A549 (cell line): ENCODE data around the gene SFRP2. TPM values are rescaled to one million over a fixed set of nuclear protein-coding genes. Genes with fewer than 3 reads are reported as not detected.

ENCODE experiments used
- ATAC-seq, 2 experiments: fragments of 200-7000 bp in 1 of 2; fragments of >200 bp in 1 of 2; cut with Nextera tagmentation in 1 of 2; cut with Tn5 transposase in 1 of 2; 3 replicates each; pipeline versions ENCODE4 v1.8.0 to v1.9.1; 2018 to 2020; ENCODE audit warnings: mild to moderate bottlenecking in 1 of 2, moderate library complexity in 1 of 2
- CTCF ChIA-PET: fragments of 300-600 bp; sonication (Branson Sonifier 250); formaldehyde crosslinking; extraction: SDS; loops from one replicate; lab custom pipeline; 2021; ENCODE audit warnings: antibody characterized with exemption, inconsistent platforms; lab: Yijun Ruan, JAX
- POLR2A ChIA-PET: fragments of 350-600 bp; formaldehyde crosslinking; extraction: SDS; loops from one replicate; lab custom pipeline; 2021; ENCODE audit warnings: antibody characterized with exemption, inconsistent platforms; lab: Yijun Ruan, JAX
- DNase-seq, 2 experiments: peaks; one replicate each; pipeline versions ENCODE4 v3.0.0 to v3.0.0-alpha.2; 2011 to 2016; ENCODE audit warnings: low read depth in 1 of 2, low spot score in 1 of 2
- FAIRE-seq: peaks from 2 replicates; lab custom pipeline; 2011; peaks lifted over from hg19 to GRCh38; lab: Jason Lieb, UNC
- H3K27ac ChIP-seq, 2 experiments: fragments of >200 bp; sonication (Bioruptor Twin); formaldehyde crosslinking; 3 replicates each; pipeline ENCODE4 v1.5.1; 2016 to 2017
- H3K4me1 ChIP-seq: fragments of >200 bp; sonication (Bioruptor Twin); formaldehyde crosslinking; 3 replicates; pipeline ENCODE4 v1.6.1; 2016
- H3K4me2 ChIP-seq: fragments of >200 bp; sonication (Bioruptor Twin); formaldehyde crosslinking; 3 replicates; pipeline ENCODE4 v1.6.1; 2016
- H3K4me3 ChIP-seq: fragments of >200 bp; sonication (Bioruptor Twin); formaldehyde crosslinking; 3 replicates; pipeline ENCODE4 v1.5.1; 2016
- H3K9me3 ChIP-seq: fragments of >200 bp; sonication (Bioruptor Twin); formaldehyde crosslinking; 3 replicates; pipeline ENCODE4 v1.6.1; 2016
- CHD4 ChIP-seq: fragments of 200-600 bp; sonication (generic); IDR thresholded peaks from 2 replicates; pipeline ENCODE4 v1.6.1; 2016; ENCODE audit warnings: antibody characterized with exemption, mild to moderate bottlenecking, borderline replicate concordance
- CTCF ChIP-seq: fragments of >200 bp; sonication (Bioruptor Twin); formaldehyde crosslinking; IDR thresholded peaks from 3 replicates; pipeline ENCODE4 v1.5.1; 2016
- ELK1 ChIP-seq: fragments of 150-350 bp; IDR thresholded peaks from 2 replicates; pipeline ENCODE4 v1.6.1; 2014; ENCODE audit warnings: low read depth, mild to moderate bottlenecking, low read length
- FOXS1 ChIP-seq: fragments of 250-450 bp; sonication (Bioruptor Pico); IDR thresholded peaks from 2 replicates; pipeline ENCODE4 v1.5.0; 2020; ENCODE audit warnings: mild to moderate bottlenecking, moderate library complexity
- HEYL ChIP-seq: fragments of 250-450 bp; sonication (Bioruptor Pico); IDR thresholded peaks from 2 replicates; pipeline ENCODE4 v1.8.0; 2021; ENCODE audit warnings: mild to moderate bottlenecking, moderate library complexity
- HMGXB4 ChIP-seq: fragments of 250-450 bp; sonication (Bioruptor Pico); IDR thresholded peaks from 2 replicates; pipeline ENCODE4 v1.5.0; 2021; ENCODE audit warnings: mild to moderate bottlenecking, moderate library complexity, borderline replicate concordance
- HOXA7 ChIP-seq: fragments of 250-450 bp; sonication (Bioruptor Pico); IDR thresholded peaks from 2 replicates; pipeline ENCODE4 v1.5.0; 2020; ENCODE audit warnings: mild to moderate bottlenecking, moderate library complexity
- HOXB13 ChIP-seq: fragments of 250-450 bp; sonication (Bioruptor Pico); IDR thresholded peaks from 2 replicates; pipeline ENCODE4 v1.5.0; 2020; ENCODE audit warnings: low read depth, mild to moderate bottlenecking, moderate library complexity
- HOXB5 ChIP-seq: fragments of 250-450 bp; sonication (Bioruptor Pico); IDR thresholded peaks from 2 replicates; pipeline ENCODE4 v1.5.0; 2020; ENCODE audit warnings: mild to moderate bottlenecking, moderate library complexity
- KDM5A ChIP-seq: fragments of 200-600 bp; sonication (generic); IDR thresholded peaks from 2 replicates; pipeline ENCODE4 v1.6.1; 2016; ENCODE audit warnings: antibody characterized with exemption, mild to moderate bottlenecking
- MAX ChIP-seq: IDR thresholded peaks from 2 replicates; pipeline ENCODE4 v1.6.1; 2012
- NFE2L2 ChIP-seq: fragments of 150-350 bp; conservative IDR thresholded peaks from 2 replicates; pipeline ENCODE4 v1.6.1; 2014; ENCODE audit warnings: low read length
- NPAS2 ChIP-seq: fragments of 250-450 bp; sonication (Bioruptor Pico); IDR thresholded peaks from 2 replicates; pipeline ENCODE4 v1.8.0; 2022; ENCODE audit warnings: mild to moderate bottlenecking, moderate library complexity, borderline replicate concordance
- POLR2AphosphoS2 ChIP-seq: conservative IDR thresholded peaks from 2 replicates; pipeline ENCODE4 v1.6.1; 2012; ENCODE audit warnings: low read length, improper control_type of control experiment, inconsistent platforms
- RCOR1 ChIP-seq: fragments of 150-350 bp; IDR thresholded peaks from 2 replicates; pipeline ENCODE4 v1.6.1; 2014; ENCODE audit warnings: antibody characterized with exemption, low read length, low read depth
- REST ChIP-seq: fragments of 200-600 bp; sonication (generic); IDR thresholded peaks from 2 replicates; pipeline ENCODE4 v1.6.1; 2016; ENCODE audit warnings: antibody characterized with exemption, mild to moderate bottlenecking, moderate library complexity
- ZNF302 ChIP-seq: fragments of 250-450 bp; sonication (Bioruptor Pico); IDR thresholded peaks from 2 replicates; pipeline ENCODE4 v1.9.0; 2021; ENCODE audit warnings: inconsistent platforms, mild to moderate bottlenecking, moderate library complexity
- WGBS: methylation state at CpG from one replicate; pipeline ENCODE4 v1.1.6; 2017; ENCODE audit errors: missing lambda C conversion rate; 5-methylcytosine and 5-hydroxymethylcytosine counted together
- polyA plus RNA-seq, 4 experiments: library from polyadenylated mRNA; depleted of rRNA in 3 of 4; stranded (reverse); fragments of >200 nt; fragmentation: RNase III in 1 of 4; extraction: RNeasy Plus Mini Kit Qiagen cat#74134 plus additional on column Dnase treatment in 1 of 4; gene quantifications; 2 replicates in 3 of 4; 3 replicates in 1 of 4; pipeline ENCODE4 v1.2.3, GENCODE V29; 2011 to 2017

The SFRP2 gene
- polyA plus RNA-seq, 2 of the 4 experiments (the other 2 are of a cell fraction), result not detected

- DNase-seq (no peak), FAIRE-seq (no peak), ATAC-seq (no peak)
- TF ChIP-seq NPAS2 (CRISPR knock-in tag) (no peak), CHD4 (no peak), HEYL (CRISPR knock-in tag) (no peak)
- Histone ChIP-seq H3K4me1 (no peaks in the 10 kb centered on the region), H3K4me3 (no peak overlapping the region), H3K9me3 (peaks cover 4% of the 10 kb centered on the region; the same call in 1 of the 3 replicates), H3K27ac (no peak overlapping the region), H3K4me2 (no peak overlapping the region)
- ChIA-PET POLR2A (no interaction called here), CTCF (interaction anchor here (0.7 to 1.4 kb wide), 3 partner anchors 9 to 175 kb away, joined by 4 to 8 read pairs (median 4); no protein-coding TSS in a partner anchor)
- 18% methylated on average over 2 of the region's 2 CpGs for WGBS
These were observed 47.3 kb downstream of the SFRP2 start for GRCh38 chr4:153741541-153741940.

- Histone ChIP-seq H3K9me3 (peaks cover 4% of the 10 kb centered on the region; the same call in 1 of the 3 replicates), H3K27ac (no peak overlapping the region), H3K4me2 (no peak overlapping the region), H3K4me1 (no peaks in the 10 kb centered on the region), H3K4me3 (no peak overlapping the region)
- CTCF ChIA-PET, result no interaction called here
- ATAC-seq (no peak), DNase-seq (no peak), FAIRE-seq (no peak)
- POLR2A ChIA-PET, result no interaction called here
- no peak for TF ChIP-seq KDM5A
- no peak for TF ChIP-seq REST
- no peak for TF ChIP-seq NFE2L2
- TF ChIP-seq HOXA7 (CRISPR knock-in tag), result no peak
- no peak for TF ChIP-seq MAX
- no peak for TF ChIP-seq ZNF302 (CRISPR knock-in tag)
- no peak for TF ChIP-seq POLR2AphosphoS2
- no peak for TF ChIP-seq FOXS1 (CRISPR knock-in tag)
- no peak for TF ChIP-seq CTCF
These were observed 52.9 kb downstream of the SFRP2 start for GRCh38 chr4:153735906-153736461.

GRCh38 chr4:153733751-153734448 is 55.0 kb downstream of the SFRP2 start:
- ChIA-PET CTCF (no interaction called here), POLR2A (no interaction called here)
- WGBS, result 5% methylated on average over 4 of the region's 4 CpGs
- FAIRE-seq (no peak), DNase-seq (no peak), ATAC-seq (no peak)
- H3K4me3 ChIP-seq, result no peak overlapping the region
- no peaks in the 10 kb centered on the region for H3K4me1 ChIP-seq
- H3K27ac ChIP-seq, result no peak overlapping the region
- H3K9me3 ChIP-seq, result no peaks in the 10 kb centered on the region
- no peak overlapping the region for H3K4me2 ChIP-seq
- TF ChIP-seq FOXS1 (CRISPR knock-in tag), result no peak
- TF ChIP-seq ZNF302 (CRISPR knock-in tag), result no peak
- TF ChIP-seq POLR2AphosphoS2, result no peak

GRCh38 chr4:153731239-153731638 is 57.6 kb downstream of the SFRP2 start:
- no peak overlapping the region for H3K4me2 ChIP-seq
- no peak overlapping the region for H3K4me3 ChIP-seq
- H3K9me3 ChIP-seq, result no peaks in the 10 kb centered on the region
- DNase-seq (no peak), ATAC-seq (no peak), FAIRE-seq (no peak)
- H3K27ac ChIP-seq, result no peak overlapping the region
- WGBS, result 4% methylated on average over 3 of the region's 3 CpGs
- ChIA-PET CTCF (no interaction called here), POLR2A (no interaction called here)
- no peaks in the 10 kb centered on the region for H3K4me1 ChIP-seq
- TF ChIP-seq HOXB5 (CRISPR knock-in tag) (no peak), RCOR1 (no peak), ELK1 (no peak), HOXB13 (no peak), HMGXB4 (CRISPR knock-in tag) (no peak), CTCF (no peak)
